ENCODE results near the gene PVALEF.

PVALEF gene

DNA sequence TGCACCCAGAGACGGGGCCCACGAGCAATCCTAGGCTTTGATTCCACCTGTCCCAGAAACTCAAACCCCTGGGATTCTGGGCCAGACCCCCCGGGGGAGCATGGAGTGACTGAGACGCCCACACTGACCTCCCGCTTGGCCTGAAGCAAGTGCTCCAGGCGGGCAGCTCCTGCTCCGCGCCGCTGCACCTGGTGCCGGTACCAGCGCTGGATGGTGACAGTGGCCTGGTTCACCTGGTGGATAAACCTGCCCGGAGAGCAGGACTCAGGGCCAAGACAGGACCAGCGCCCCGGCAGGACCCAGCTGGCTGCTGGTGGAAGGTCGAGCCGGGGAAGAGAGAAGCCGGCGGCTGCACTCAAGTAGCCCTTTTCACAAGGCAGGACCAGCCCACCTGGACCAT, 34.9 kb downstream of the PVALEF start:
- TF ChIP-seq CTCF (IDR thresholded peaks at IDR 0.05) (no peak), ZFX (IDR thresholded peaks at IDR 0.05; ENCODE audit: borderline replicate concordance) (no peak)
- H3K27ac ChIP-seq = no peak overlapping the region

- TF ChIP-seq CTCF (IDR thresholded peaks at IDR 0.05) (peak; percentile 66), ZFX (IDR thresholded peaks at IDR 0.05; ENCODE audit: borderline replicate concordance) (no peak)
- H3K27ac ChIP-seq = no peak overlapping the region
Measured at GRCh38 chr17:81200695-81201580, 35.6 kb downstream of the PVALEF start.

GRCh38 chr17:81202318-81202717, 37.0 kb downstream of the PVALEF start:
- no peak overlapping the region for H3K27ac ChIP-seq
- no peak for TF ChIP-seq ZFX (IDR thresholded peaks at IDR 0.05; ENCODE audit: borderline replicate concordance)
- no peak for TF ChIP-seq CTCF (IDR thresholded peaks at IDR 0.05)

DNA sequence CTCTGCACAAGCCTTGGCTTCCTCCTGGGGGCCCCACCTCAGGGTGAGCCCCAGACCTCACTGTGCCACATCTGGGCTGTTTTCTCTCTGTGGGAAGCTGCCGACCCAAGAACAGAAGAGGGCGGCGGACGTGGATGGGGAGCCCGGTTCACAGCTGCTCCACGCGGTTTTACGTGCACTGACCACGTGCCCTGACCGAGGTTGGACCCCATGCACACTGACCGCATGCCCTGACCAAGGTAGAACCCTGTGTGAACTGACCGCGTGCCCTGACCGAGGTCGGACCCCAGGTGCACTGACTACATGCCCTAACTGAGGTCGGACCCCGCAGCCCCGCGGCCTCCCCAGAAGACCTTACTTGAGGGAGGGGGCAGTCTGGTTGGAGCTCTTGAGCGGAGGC, 37.8 kb downstream of the PVALEF start:
- no peak for TF ChIP-seq CTCF (IDR thresholded peaks at IDR 0.05)
- H3K27ac ChIP-seq = no peak overlapping the region

GRCh38 chr17:81204578-81204977, 39.3 kb downstream of the PVALEF start:
- no peak for TF ChIP-seq CTCF (IDR thresholded peaks at IDR 0.05)
- no peak for TF ChIP-seq ZFX (IDR thresholded peaks at IDR 0.05; ENCODE audit: borderline replicate concordance)
- H3K27ac ChIP-seq = no peak overlapping the region

- TF ChIP-seq ZFX (IDR thresholded peaks at IDR 0.05; ENCODE audit: borderline replicate concordance) (no peak), CTCF (IDR thresholded peaks at IDR 0.05) (no peak)
- H3K27ac ChIP-seq = no peak overlapping the region
Measured at GRCh38 chr17:81206166-81206565, 40.9 kb downstream of the PVALEF start.

- H3K27ac ChIP-seq = no peak overlapping the region
Measured at GRCh38 chr17:81206657-81207056, 41.4 kb downstream of the PVALEF start.

More at GRCh38 chr17:81206657-81207056, 41.4 kb downstream of the PVALEF start:
- no peak for TF ChIP-seq CTCF (IDR thresholded peaks at IDR 0.05)
- no peak for TF ChIP-seq ZFX (IDR thresholded peaks at IDR 0.05; ENCODE audit: borderline replicate concordance)
